Lung (tissue), 12 donors: ENCODE data around the gene COX20. TPM values are rescaled to one million over a fixed set of nuclear protein-coding genes. Genes with fewer than 3 reads are reported as not detected.
A peak's percentile ranks its signal among the peaks of the same experiment; 100 is the strongest.
"Not testable (repeated sequence)": the region's sequence is repeated elsewhere in the genome, so short reads cannot be mapped to it uniquely, and the experiment has no call there.

ENCODE experiments used
- ATAC-seq: fragments of 200-7000 bp; cut with Tn5 transposase; one replicate; pipeline ENCODE4 v1.9.1; 2020; ENCODE audit warnings: moderate number of reproducible peaks; ENCODE audit not compliant: insufficient read depth, low FRiP score
- DNase-seq, 3 donors: peaks; one replicate each; pipeline ENCODE4 v3.0.0-alpha.2; 2013 to 2017
- H3K27ac ChIP-seq, 2 donors: one replicate each; pipeline ENCODE4 v1.5.1; 2013; ENCODE audit warnings: mild to moderate bottlenecking in 2 of 2, moderate library complexity in 2 of 2, control low read depth in 1 of 2, inconsistent platforms in 1 of 2, low read depth in 1 of 2, low read length in 1 of 2
- H3K27me3 ChIP-seq, 3 donors: one replicate each; pipeline ENCODE4 v1.5.1; 2013; ENCODE audit warnings: low read length in 2 of 3; ENCODE audit not compliant: control insufficient read depth in 3 of 3, insufficient read depth in 3 of 3
- H3K36me3 ChIP-seq, 4 donors: one replicate each; pipeline ENCODE4 v1.5.1; 2013; ENCODE audit warnings: low read length in 4 of 4, mild to moderate bottlenecking in 1 of 4, moderate library complexity in 1 of 4; ENCODE audit not compliant: control insufficient read depth in 4 of 4, insufficient read depth in 4 of 4
- H3K4me1 ChIP-seq, 5 donors: one replicate each; pipeline ENCODE4 v1.5.1; 2013; ENCODE audit warnings: low read length in 5 of 5, mild to moderate bottlenecking in 2 of 5, moderate library complexity in 1 of 5; ENCODE audit not compliant: control insufficient read depth in 5 of 5, insufficient read depth in 5 of 5
- H3K4me3 ChIP-seq: one replicate; pipeline ENCODE4 v1.5.1; 2013; ENCODE audit warnings: mild to moderate bottlenecking, control low read depth, moderate library complexity
- H3K9ac ChIP-seq, 2 donors: one replicate each; pipeline ENCODE4 v1.5.1; 2013; ENCODE audit warnings: low read length in 2 of 2, control low read depth in 1 of 2; ENCODE audit not compliant: insufficient read depth in 1 of 2
- H3K9me3 ChIP-seq, 4 donors: one replicate each; pipeline ENCODE4 v1.5.1; 2013; ENCODE audit warnings: low read length in 3 of 4, mild to moderate bottlenecking in 1 of 4, moderate library complexity in 1 of 4; ENCODE audit not compliant: control insufficient read depth in 4 of 4, insufficient read depth in 3 of 4
- WGBS, 2 donors: extraction: QIAGEN DNeasy Blood & Tissue Kit; methylation state at CpG; one replicate each; pipeline ENCODE4 v1.1.7; 2013; 5-methylcytosine and 5-hydroxymethylcytosine counted together
- polyA plus RNA-seq, 2 donors: library from polyadenylated mRNA; stranded (reverse); fragments of 200-250 nt; gene quantifications; one replicate each; pipeline ENCODE4 v1.2.1, GENCODE V29; 2013
- total RNA-seq, 2 donors: library from RNA; depleted of rRNA in 1 of 2; stranded (reverse); fragments of >200 nt in 1 of 2; gene quantifications; one replicate each; pipeline ENCODE4 v1.2.1, GENCODE V29; 2014 to 2021
- TF ChIP-seq, protein P1 (sequence below): IDR thresholded peaks from 2 replicates; pipeline ENCODE4 v1.5.1; 2012; ENCODE audit warnings: mild to moderate bottlenecking; ENCODE audit errors: control extremely low read depth, extremely low read depth
- donor health status: control.
- donor health status: control.
- donor health status: Bipolar disorder and iron deficiency.
- donor health status: healthy.
- donor health status: DM: yes; HTN: yes; CAD: no.

The COX20 gene
- total and polyA plus RNA-seq, 4 donors: 23.4 to 53.2 (median 31.3) TPM

DNA sequence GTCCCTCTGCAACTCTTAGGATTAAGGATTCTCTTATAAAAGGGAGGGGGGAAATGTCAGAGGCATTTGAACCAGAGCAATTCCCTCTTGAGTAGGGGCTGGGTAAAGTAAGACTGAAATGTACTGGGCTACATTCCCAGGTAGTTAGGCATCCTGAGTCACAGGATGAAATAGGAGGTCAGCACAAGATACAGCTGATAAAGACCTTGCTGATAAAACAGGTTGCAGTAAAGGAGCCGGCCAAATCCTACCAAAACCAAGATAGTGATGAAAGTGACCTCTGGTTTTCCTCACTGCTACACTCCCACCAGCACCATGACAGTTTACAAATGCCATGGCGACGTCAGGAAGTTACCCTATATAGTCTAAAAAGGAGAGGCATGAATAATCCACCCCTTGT, 14.3 kb upstream of the COX20 start:
- no peaks in the 10 kb centered on the region for H3K36me3 ChIP-seq
- H3K27ac ChIP-seq: no peak overlapping the region
- no peak overlapping the region for H3K9ac ChIP-seq
- TF ChIP-seq, protein P1, sequence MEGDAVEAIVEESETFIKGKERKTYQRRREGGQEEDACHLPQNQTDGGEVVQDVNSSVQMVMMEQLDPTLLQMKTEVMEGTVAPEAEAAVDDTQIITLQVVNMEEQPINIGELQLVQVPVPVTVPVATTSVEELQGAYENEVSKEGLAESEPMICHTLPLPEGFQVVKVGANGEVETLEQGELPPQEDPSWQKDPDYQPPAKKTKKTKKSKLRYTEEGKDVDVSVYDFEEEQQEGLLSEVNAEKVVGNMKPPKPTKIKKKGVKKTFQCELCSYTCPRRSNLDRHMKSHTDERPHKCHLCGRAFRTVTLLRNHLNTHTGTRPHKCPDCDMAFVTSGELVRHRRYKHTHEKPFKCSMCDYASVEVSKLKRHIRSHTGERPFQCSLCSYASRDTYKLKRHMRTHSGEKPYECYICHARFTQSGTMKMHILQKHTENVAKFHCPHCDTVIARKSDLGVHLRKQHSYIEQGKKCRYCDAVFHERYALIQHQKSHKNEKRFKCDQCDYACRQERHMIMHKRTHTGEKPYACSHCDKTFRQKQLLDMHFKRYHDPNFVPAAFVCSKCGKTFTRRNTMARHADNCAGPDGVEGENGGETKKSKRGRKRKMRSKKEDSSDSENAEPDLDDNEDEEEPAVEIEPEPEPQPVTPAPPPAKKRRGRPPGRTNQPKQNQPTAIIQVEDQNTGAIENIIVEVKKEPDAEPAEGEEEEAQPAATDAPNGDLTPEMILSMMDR: no peak
- H3K4me1 ChIP-seq: no peaks in the 10 kb centered on the region
- DNase-seq (no peak), ATAC-seq (no peak)
- peaks cover 0 to under 1% (median 0%) of the 10 kb centered on the region in 3 donors for H3K27me3 ChIP-seq
- H3K9me3 ChIP-seq: no peaks in the 10 kb centered on the region
- 74 to 86% methylated on average over 3 of the region's 3 CpGs for WGBS, 2 donors
- no peak overlapping the region for H3K4me3 ChIP-seq

DNA sequence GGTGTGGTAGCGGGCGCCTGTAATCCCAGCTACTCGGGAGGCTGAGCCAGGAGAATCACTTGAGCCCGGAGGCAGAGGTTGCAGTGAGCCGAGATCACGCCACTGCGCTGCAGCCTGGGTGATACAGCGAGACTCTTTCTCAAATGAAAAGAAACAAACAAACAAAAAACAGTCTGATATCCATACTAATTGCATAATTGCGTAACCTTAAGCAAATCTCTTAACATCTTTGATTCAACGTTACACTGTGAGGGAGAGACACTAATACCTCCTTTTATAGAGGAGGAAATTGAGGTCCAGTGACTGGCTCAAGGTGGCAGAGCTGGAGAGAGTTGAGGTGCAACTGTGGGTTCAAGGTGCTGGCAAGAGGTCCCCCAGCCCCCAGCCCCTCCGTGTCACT, 12.6 kb upstream of the COX20 start:
- H3K27ac ChIP-seq: no peak overlapping the region
- no peaks in the 10 kb centered on the region for H3K36me3 ChIP-seq
- H3K9me3 ChIP-seq: no peaks in the 10 kb centered on the region
- no peaks in the 10 kb centered on the region for H3K27me3 ChIP-seq
- TF ChIP-seq, protein P1: no peak
- no peak overlapping the region for H3K4me3 ChIP-seq
- no peak overlapping the region for H3K9ac ChIP-seq
- 91 to 92% methylated on average over 11 of the region's 11 CpGs for WGBS, 2 donors
- no peak for ATAC-seq
- H3K4me1 ChIP-seq: no peaks in the 10 kb centered on the region
- DNase-seq: no peak

DNA sequence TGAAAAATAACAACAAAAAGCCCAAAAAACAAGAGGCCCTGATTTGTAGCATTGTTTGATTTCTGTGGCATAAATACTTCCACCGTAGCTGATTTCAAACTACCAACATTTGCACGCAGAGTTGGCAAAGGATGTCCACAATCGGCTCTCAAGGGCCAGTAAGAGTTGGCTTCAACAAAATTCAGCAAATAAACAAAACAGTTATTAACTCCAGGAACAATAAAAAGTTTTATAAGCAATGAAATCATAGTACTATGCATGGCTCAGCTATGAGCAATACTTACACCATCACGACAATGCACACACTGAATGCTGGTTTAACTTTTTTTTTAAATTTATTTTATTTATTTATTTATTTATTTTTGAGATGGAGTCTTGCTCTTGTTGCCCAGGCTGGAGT, 8.7 kb upstream of the COX20 start:
- Histone ChIP-seq H3K27me3 (no peaks in the 10 kb centered on the region), H3K36me3 (peaks cover 0 to 2% (median 0%) of the 10 kb centered on the region in 4 donors), H3K27ac (no peak overlapping the region), H3K4me1 (no peaks in the 10 kb centered on the region), H3K4me3 (no peak overlapping the region), H3K9me3 (no peaks in the 10 kb centered on the region), H3K9ac (no peak overlapping the region)
- 89 to 90% methylated on average over 4 of the region's 4 CpGs for WGBS, 2 donors
- ATAC-seq (no peak), DNase-seq (no peak)
- TF ChIP-seq, protein P1: no peak

DNA sequence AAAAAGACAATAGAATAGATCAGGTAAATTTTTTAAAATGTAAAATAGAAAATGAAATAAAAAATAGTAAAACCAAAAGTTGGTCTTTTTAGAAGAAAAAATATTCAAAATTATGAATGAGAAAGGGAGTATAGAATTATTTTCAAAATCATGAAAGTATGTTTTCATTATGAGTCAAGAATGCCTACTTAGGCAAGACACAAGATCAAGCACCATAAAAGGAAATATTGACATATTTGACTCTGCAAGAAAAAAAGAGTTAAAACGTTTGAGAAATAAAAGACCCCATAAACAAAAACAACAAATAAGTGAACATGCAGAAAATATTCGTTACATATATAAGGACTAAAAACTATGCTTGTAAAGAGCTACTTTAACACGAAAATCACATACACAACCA, 4.8 kb upstream of the COX20 start:
- TF ChIP-seq, protein P1: no peak
- no peak overlapping the region for H3K27ac ChIP-seq
- H3K9me3 ChIP-seq: no peaks in the 10 kb centered on the region
- WGBS, 2 donors: 71 to 87% methylated on average over 3 of the region's 3 CpGs
- no peak overlapping the region for H3K9ac ChIP-seq
- no peak for DNase-seq
- H3K4me3 ChIP-seq: no peak overlapping the region
- peaks cover 0 to 4% (median 0%) of the 10 kb centered on the region in 5 donors for H3K4me1 ChIP-seq
- ATAC-seq: no peak
- H3K36me3 ChIP-seq: peaks cover 0 to 2% (median 0%) of the 10 kb centered on the region in 4 donors
- no peaks in the 10 kb centered on the region for H3K27me3 ChIP-seq

DNA sequence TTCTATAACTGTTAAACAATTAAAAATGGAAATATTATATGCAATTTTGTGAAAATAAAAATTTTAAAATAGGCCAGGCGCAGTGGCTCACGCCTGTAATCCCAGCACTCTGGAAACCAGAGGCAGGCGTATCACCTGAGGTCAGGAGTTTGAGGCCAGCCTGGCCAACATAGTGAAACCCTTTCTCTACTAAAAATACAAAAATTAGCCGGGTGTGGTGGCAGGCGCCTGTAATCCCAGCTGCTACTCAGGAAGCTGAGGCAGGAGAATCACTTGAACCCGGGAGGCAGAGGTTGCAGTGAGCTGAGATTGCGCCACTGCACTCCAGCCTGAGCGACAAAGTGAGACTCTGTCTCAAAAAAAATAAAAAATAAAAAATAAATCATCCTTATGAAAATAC, 2.2 kb upstream of the COX20 start:
- H3K9ac ChIP-seq: peak overlapping the region in 1 of 2 donors; percentile 99
- peak overlapping the region; percentile 40 to 95 for H3K27ac ChIP-seq
- H3K36me3 ChIP-seq, H3K27me3 ChIP-seq, ATAC-seq, H3K9me3 ChIP-seq, H3K4me3 ChIP-seq, DNase-seq: not testable (repeated sequence)
- H3K4me1 ChIP-seq: peaks cover 0 to 19% (median 2%) of the 10 kb centered on the region in 5 donors
- 36 to 37% methylated on average over 8 of the region's 8 CpGs for WGBS, 2 donors
